GM19395 (cell line): ENCODE data around the gene NTRK2.

Experiments
- ATAC-seq: cut with Tn5 transposase; IDR thresholded peaks from one replicate; pipeline ENCODE4 v1.9.1; 2021; ENCODE audit warnings: mild to moderate bottlenecking, moderate library complexity; ENCODE audit not compliant: unreplicated experiment

Gene NTRK2

GRCh38 chr9:84959339-84959738 is 289.8 kb downstream of the NTRK2 start:
- no peak for ATAC-seq

GRCh38 chr9:84966876-84967830 is 297.6 kb downstream of the NTRK2 start:
- no peak for ATAC-seq

- ATAC-seq: no peak
These were observed 299.6 kb downstream of the NTRK2 start for GRCh38 chr9:84969084-84969483.

DNA sequence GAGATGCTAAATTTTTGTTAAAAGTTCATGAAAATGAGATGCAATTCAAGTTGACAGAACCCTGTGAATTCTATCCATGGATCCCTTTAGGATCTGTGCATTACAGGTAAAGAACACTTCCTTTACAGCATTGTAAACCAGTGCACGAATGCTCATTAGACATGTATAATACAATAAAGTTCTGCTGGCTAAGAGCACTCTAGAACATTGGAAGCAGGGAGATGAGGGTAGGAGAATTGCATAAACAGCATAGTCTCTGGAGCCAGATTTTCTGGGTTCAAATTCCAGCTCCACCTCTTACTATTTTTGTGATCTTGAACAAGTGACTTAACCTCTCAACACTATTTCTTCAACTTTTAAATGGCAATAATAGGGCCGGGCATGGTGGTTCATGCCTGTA is 300.2 kb downstream of the NTRK2 start:
- ATAC-seq: no peak

- no peak for ATAC-seq
These were observed 300.9 kb downstream of the NTRK2 start for GRCh38 chr9:84970432-84970831.

DNA sequence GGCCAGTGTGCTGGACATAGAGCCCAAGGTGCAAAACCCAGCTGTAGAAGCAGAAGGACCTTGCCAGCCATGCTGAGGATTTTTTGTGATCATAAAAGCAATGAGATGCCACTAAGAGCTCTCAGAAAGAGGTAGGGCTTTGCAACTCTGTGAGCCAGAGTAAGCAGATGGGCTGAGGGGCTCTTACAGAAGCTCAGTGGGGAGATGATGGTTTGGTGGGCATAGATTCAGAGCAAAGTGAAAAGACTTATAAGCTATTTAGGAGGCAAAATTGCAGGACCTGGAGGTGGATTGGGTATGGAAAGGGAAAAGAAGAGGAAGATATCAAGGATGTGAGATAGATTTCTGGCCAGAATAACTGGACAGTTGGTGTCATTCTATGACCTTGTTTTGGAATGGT is 302.0 kb downstream of the NTRK2 start:
- ATAC-seq: no peak

DNA sequence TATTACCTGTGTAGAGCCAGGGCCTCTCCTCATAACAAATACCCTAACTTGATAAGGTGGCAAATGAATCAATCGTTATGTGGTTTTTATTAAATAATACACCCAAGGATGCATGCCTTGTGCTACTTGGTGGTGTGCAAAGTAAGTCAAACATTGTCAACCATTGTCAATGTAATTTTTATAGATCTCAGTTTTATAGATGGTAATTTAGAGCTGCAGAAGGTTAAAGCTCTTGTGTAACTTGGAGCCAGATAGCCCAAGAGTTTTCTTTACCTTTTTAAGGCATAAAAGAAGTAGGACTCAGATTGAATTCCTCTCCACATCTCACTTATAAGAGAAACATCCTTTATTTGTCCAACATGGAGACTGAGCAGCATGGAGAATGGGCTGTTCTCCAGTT is 304.7 kb downstream of the NTRK2 start:
- ATAC-seq: no peak

DNA sequence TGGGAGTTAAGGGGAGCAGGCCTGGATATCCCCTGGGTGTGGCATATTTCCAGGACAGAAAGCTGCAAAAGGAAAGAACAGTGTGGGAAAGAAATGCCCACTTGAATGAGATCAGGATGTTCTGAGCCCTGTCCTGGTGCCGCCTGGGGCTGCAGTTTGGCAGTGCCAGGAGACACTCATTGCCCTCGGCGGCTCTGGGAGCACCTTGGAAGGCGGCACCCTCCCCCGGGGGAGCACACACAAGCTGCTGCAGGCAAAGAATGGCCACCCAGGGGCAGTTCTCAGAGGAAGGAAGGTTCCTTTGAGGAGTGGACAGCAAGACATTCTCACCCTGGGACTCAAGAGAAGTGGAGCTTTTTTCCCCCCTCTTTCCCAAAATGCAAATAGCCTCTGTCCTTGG is 305.3 kb downstream of the NTRK2 start:
- no peak for ATAC-seq

- ATAC-seq: no peak
These were observed 306.4 kb downstream of the NTRK2 start for GRCh38 chr9:84975926-84976325.

DNA sequence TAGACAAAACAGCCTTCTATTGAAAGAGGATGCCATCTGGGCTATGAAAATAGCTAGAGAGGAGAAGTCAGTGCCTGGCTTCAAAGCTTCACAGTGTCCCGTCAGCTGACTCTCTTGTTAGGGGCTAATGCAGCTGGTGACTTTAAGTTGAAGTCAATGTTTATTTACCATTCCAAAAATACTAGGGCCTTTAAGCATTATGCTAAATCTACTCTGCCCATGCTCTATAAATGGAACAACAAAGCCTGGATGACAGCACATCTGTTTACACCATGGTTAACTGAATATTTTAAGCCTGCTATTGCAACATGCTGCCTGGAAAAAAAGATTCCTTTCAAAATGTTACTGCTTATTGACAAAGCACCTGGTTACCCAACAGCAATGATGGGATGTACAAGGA is 309.1 kb downstream of the NTRK2 start:
- no peak for ATAC-seq

- ATAC-seq: no peak
These were observed 314.2 kb downstream of the NTRK2 start for GRCh38 chr9:84983749-84984148.

- no peak for ATAC-seq
These were observed 319.1 kb downstream of the NTRK2 start for GRCh38 chr9:84988621-84989020.

GRCh38 chr9:84990416-84990815 is 320.9 kb downstream of the NTRK2 start:
- ATAC-seq: no peak

- ATAC-seq: no peak
These were observed 321.5 kb downstream of the NTRK2 start for GRCh38 chr9:84990850-84991513.

GRCh38 chr9:84991514-84991870 is 322.0 kb downstream of the NTRK2 start:
- ATAC-seq: no peak

- no peak for ATAC-seq
These were observed 322.9 kb downstream of the NTRK2 start for GRCh38 chr9:84992381-84992780.

DNA sequence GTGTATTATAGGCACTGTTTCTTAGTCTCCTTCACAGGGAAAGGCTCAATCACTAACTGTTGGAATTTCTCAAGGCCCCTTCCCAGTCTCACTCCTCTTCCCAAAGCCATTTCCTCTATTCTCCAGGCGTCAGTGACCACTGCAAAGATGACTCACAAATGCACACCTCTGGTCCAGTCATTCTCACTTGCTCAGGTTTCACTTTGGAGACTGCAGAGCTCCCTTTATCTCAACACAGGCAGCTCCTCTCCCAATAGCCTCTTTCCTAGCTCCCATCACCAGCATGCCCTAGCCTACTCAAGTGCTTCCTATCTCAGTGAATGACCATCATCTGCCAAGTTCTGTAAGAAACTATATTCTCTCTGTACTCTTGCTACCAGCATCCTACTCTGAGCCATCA is 323.6 kb downstream of the NTRK2 start:
- no peak for ATAC-seq

GRCh38 chr9:84996029-84996428 is 326.5 kb downstream of the NTRK2 start:
- ATAC-seq: no peak

GRCh38 chr9:84996716-84997115 is 327.2 kb downstream of the NTRK2 start:
- no peak for ATAC-seq

DNA sequence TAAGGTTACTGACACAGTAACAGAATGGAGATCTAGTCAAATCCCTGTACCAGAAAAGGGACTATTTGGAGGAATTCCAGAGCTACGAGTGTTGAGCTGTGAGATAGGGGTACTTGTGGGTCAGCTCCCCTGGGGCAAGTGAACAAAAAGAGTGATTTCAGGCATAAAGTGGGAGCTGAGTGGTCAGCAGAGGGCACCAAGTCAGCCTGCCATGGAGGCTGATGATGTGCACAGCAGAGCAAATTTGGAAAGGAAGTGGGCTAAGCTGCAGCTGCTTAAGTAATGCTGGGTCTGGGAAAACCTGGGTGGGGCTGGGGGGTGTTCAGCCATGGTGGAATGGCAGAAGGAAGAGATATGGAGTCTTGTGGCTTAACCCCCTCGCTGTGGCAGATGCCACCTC is 327.9 kb downstream of the NTRK2 start:
- ATAC-seq: no peak

DNA sequence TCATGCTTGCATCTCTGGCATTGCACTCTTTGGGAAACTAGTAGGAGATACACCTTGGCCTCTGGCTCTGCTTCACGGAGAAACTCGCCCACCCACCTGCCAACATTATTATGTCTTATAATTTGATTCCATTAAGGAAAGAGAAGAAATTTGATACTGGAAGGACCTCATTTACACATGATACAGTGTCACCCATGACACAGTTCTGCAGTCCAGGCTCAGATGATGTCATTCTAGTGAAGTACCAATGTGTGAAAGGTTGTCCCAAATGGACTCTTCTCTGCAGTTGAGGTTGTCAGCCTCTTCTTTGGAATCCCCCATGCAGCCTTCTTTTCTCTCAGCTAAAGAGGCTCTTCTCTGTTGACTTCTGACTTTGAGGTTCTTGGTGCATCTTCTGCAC is 329.1 kb downstream of the NTRK2 start:
- no peak for ATAC-seq

DNA sequence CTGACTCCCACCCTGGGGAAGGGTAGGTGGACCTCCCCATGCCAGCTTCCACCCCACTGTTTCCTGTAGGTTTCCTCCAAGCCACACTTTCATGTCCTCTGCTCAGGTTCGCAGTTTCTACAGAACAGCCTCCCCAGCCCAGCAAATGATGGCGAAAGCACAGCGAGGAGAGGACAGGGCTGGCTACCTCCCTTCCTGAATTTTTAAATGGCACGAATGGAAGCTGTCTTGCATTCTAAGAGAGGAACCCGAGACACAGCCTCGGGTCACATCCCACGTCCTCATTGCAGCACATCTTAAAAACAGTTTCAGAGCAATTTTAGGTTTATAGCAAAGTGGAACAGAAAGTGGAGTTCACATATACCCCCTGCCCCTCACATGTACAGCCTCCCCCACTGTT is 330.3 kb downstream of the NTRK2 start:
- no peak for ATAC-seq
